SKM-1 (cell line): Measurements from ENCODE around the gene BMAL2.

ENCODE experiments used
- DNase-seq: peaks from one replicate; lab custom pipeline; 2025; ENCODE audit not compliant: unreplicated experiment; lab: John Stamatoyannopoulos, UW

Gene BMAL2, protein sequence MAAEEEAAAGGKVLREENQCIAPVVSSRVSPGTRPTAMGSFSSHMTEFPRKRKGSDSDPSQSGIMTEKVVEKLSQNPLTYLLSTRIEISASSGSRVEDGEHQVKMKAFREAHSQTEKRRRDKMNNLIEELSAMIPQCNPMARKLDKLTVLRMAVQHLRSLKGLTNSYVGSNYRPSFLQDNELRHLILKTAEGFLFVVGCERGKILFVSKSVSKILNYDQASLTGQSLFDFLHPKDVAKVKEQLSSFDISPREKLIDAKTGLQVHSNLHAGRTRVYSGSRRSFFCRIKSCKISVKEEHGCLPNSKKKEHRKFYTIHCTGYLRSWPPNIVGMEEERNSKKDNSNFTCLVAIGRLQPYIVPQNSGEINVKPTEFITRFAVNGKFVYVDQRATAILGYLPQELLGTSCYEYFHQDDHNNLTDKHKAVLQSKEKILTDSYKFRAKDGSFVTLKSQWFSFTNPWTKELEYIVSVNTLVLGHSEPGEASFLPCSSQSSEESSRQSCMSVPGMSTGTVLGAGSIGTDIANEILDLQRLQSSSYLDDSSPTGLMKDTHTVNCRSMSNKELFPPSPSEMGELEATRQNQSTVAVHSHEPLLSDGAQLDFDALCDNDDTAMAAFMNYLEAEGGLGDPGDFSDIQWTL

DNA sequence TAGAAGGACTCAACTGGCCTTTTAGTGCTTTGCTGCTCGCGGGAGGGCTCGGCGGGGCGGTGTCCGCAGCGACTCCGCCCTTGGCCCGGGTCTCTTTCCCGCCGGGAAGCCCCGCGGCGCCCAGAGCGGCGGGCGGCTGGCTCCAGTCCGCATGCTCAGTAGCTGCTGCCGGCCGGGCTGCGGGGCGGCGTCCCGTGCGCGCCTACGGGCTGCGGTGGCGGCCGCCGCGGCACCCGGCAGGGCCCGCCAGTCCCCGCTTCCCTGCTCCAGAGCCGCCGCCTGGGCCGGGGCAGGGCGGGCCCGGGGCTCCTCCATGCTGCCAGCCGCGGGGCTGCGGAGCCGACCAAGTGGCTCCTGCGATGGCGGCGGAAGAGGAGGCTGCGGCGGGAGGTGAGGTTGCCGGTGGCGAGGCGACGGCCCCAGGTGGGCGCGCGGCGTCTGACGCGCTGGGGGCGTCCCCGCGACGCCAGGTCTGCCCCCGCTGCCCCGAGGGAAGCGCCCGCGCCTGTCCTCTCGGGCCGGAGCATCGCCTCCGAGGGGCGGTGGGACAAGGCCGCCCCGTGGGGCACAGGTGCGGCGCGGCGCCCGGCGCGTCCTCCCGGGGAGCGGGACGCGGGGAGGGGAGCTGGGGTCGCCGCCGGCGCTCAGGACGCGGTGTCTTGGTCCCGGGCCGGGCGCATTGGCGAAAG is at the start of gene BMAL2:
Gene BMAL2, plus strand, starts transcription at position 123 of the 689 bp plus-strand sequence. Its CDS starts 237 bp downstream, at position 360.
- no peak for DNase-seq

DNA sequence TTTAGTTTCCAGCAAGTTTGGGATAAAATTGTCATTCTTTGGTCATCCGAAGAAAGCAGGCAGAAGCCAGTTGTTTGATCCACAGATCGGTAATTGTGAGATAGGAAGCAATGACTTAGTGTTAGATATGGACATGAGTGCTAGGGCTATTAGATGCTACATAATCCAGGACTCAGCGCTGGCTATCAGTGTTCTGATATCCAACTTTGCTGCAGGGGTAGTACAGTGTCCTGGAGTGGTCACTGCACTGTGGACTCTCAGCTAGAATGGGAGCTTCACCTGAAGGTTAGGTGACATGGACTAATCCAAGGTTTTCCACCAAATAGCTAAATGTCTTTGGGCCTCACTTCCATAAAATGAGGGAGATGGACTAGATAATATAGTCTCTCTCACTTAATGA is 48.6 kb upstream of the BMAL2 start:
- DNase-seq: no peak

DNA sequence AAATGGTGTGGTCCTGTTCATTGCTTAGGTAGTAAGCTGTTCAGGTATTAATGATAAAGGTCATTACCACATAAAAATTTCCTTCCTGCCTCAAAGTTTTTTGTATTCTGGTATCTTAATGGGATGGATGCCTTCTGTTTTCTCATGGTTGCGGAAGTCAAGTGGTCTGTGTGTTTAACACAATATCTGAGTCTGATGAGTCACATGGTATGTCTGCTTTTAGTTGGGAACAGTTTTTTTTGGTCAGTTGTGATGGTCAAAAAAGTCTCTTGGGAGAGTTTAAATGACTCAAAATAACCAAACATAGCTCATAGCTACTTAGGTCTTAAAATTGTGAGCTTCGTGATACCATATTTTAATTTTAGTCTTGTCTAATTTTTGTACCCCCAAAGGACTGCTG is 47.9 kb upstream of the BMAL2 start:
- DNase-seq: no peak

- DNase-seq: no peak
Observed at GRCh38 chr12:27285403-27285802, 47.2 kb upstream of the BMAL2 start.

GRCh38 chr12:27289414-27289813 is 43.2 kb upstream of the BMAL2 start:
- no peak for DNase-seq

DNA sequence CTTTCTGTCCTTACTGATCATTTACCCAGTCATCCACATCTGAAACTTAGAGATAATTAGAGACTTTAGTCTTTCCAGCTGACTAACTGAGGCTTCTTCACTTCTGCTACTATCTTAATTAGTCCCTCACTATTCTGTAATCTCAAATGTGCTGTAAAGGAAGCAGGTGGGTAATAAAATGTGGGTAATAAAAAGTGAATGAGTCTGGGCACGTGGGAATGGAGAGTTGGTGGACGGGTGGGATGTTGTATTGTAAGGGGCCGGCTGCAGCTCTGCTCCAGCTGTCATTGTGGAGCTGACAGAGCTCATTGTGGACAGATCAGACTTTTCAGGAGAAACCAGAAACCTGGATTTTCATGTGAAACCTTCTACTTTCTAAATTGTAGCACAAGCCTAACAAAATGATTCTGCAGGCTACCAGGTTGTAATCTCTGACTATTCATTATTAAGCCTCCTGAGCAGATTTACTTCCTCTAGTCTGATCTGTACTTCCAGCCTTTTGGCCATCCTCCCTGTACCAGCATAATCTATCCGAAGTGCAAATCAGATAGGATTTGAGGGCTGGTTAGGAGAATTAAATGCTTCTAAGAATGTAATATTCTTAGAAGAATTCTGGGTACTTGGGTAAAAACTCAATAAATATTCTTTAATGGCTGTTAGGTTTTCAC is 42.0 kb upstream of the BMAL2 start:
- DNase-seq: no peak

GRCh38 chr12:27291862-27292261 is 40.8 kb upstream of the BMAL2 start:
- DNase-seq: no peak

- no peak for DNase-seq
Observed at GRCh38 chr12:27292718-27293117, 39.9 kb upstream of the BMAL2 start.

DNA sequence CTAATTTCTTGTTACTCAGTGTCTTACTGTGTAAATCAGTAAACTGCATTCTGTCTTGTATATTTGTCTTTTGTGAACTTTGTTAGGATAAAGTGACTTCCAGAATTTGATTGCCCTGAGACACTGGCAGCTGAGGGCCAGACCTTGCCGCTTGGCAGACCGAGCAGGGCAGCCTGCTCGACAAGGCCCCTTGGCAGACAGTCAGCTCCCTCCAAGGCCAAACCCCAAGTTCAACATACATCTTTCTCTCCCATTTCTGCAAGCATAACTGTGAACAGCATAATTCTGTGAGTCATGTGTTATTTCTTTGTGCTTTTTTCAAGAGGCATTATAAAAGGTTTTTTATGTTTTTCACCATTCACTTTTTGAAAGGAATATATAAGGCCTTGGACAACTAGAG is 39.2 kb upstream of the BMAL2 start:
- DNase-seq: no peak

DNA sequence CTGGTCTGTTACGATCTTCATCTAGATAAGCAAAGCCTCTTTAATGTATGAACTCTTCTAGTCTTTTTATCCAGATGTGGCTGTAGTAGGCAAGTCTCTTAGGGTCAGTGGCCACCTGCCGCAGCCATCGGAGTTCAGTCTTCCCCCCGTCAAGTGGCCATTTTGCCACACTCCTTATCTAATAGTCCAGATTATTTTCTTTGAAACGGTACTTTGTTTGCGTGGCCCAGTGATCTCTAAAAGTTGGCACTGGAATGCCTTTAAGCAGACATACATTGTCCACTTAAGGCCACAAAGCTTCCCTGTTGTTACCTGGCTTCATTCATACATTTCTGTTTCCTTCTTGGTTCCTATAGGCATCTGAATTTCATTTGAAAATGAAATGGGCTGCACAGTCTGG is 36.0 kb upstream of the BMAL2 start:
- DNase-seq: no peak

DNA sequence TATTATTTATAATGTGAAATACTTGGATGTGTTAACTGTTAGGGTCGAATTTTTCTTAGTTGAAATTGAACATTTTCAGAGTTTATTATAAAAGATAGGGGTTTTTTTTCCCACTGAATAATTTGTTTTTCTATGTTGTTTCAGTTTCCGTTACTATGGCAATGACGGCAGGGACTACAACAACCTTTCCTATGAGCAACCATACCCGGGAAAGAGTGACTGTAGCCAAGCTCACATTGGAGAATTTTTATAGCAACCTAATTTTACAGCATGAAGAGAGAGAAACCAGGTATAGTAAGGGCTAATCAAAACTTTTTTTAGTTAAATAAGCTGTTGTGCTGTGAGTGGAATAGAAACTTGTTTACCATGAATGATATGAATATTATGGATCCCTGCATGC is 35.1 kb upstream of the BMAL2 start:
- DNase-seq: no peak

GRCh38 chr12:27299102-27299501 is 33.5 kb upstream of the BMAL2 start:
- DNase-seq: no peak

DNA sequence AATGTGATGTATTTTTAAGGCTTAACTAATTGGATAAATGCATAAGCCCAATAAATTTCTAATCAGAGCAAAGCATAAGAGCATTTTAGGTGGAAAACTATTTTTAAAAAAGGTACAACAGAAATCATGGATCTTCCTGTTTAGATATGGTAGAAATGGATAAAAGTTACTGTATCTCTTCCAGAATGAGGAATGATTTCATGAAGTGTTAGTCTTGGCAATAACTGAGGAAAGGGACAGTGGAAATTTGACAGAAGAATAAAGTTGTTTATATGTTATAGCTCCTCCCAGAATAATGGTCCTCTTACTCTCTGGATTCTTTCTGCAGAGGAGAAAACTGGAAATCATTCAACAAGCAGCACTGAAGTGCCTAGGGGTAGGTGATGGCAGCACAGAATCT is 32.4 kb upstream of the BMAL2 start:
- DNase-seq: no peak

DNA sequence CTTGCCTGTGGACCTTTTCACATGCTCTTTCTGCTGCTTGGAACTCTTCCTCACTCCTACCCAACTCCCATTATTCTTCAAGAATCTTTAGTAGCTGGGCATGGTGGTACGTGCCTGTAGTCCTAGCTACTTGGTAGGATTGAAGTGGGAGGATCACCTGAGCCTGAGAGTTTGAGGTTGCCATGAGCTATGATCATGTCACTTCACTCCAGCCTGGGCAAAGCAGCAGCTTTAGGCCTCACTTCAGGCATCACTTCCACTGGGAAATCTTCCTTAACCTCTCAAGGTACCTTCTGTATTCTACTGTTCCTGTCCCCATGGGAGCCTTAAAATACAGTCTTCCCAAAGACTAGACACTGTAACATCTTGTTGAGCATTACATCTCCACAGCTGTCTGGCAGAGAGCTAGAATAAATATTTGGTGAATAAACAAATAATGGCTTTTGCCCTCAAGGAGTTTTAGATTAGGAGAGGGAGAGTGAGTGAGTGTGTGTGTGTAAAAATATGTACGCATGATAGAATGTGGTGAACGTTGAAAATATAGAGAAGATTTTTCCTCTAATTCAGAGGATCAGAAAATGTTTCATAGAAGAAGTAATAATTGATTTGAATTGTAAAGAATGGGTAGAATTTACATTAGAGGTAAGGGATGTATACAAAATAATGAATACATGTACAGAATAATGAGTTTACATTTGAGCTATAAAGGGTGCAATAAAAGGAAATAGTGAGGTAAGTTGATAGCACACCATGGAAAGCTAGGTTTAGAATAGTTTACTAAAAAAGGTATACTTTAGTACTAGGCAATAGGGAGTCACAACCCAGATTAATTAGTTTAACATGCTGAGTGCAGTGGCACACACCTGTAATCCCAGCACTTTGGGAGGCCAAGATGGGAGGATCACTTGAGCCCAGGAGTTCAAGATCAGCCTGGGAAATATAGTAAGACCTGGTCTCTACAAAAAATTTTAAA is 29.2 kb upstream of the BMAL2 start:
- no peak for DNase-seq

GRCh38 chr12:27304856-27305255 is 27.8 kb upstream of the BMAL2 start:
- no peak for DNase-seq

GRCh38 chr12:27305673-27306456 is 26.8 kb upstream of the BMAL2 start:
- DNase-seq: no peak

DNA sequence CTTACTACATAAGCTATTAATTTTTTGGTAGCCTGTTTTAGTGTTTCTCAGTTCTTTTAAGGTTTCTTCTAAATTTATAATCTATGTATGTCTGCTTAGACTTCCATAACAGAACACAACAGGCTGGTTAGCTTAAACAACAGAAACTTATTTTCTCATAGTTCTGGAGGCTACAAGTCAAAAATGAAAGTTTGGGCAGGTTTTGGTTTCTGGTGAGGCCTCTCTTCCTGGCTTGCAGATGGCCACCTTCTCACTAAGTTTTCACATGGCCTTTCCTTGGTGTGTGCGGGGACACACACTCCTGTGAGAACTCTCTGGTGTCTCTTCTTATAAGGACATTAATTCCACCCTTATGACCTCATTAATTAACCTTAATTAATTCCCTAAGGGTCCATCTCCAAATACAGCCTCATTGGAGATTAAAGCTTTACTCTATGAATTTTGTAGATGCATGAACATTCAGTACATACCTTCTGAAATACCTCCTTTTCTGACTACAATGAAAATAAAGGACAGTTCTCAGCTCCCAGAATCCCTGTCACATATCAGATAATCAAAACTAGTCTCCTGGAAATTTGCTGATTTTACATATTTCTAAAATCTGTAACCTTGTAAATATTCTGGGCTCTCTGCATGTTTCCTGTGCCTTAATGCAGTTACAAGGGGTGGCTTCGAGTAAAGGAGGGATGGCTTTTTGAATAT is 23.2 kb upstream of the BMAL2 start:
- no peak for DNase-seq

DNA sequence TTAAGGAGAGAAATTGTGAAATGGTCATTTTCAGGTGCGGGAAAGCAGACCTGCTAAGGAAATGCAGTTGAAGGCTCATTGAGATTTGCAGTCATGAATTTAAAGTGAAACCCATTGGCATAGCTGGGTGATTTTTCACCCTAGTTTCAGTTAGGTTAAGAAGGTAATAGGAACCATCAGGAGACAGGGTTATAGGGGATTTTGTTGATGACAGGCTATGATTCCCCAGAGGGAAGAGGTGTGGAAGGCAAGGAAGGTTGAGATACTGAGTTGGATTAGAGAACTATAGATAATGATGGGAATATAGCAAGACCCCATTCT is 22.7 kb upstream of the BMAL2 start:
- DNase-seq: no peak

DNA sequence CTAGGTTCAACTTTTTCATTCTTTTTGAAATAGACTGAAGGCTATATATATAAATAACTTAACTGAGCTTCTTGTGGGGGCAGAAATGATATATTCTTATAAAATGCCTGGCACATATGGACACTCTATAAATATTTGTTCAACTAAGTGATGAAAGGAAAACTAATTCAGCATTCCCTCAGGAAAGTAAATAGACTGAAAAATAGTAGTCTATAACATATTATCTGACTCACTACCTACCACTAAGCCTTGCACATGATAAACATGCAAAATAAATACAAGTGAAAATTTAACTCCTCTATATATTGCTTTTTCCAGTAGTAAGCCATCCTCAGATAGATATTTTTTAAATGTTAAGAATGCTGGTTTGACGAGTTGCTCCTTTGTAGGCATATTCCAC is 15.7 kb upstream of the BMAL2 start:
- DNase-seq: no peak
